HTERT RPE-1 (cell line): Measurements from ENCODE around the gene CARM1.

Experiments
- in situ Hi-C: fragments of 300-500 bp; cut with MboI; formaldehyde crosslinking; loops from 4 replicates; pipeline ENCODE4 v1.14.3; 2020; ENCODE audit warnings: low sequenced_read_pairs

CARM1 gene

DNA sequence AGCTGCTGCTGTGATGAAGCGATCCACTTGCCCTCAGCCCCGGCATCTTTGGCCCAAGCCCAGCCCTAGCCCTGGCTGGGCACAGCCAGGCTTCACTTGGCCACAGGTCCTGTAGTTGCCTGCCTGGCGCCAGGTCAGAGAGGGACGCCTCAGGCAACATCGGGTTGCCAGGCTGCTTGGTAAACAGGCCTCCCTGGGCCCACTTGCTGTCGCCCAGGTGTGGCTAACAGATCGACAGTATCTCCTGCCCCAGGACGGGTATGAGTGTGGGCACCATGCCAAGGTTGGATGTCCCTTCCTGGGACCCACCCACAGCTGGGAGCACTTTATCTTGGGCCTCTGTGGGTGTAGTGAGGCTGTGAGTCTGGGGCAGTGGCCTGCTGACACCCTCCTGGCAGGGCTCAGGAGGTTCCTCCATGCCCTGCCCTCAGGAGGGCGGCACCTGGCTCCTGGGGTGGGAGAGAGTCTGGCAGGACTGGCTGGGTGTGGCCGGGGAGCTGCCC, 27.8 kb downstream of the CARM1 start:
- in situ Hi-C loops: no loop called here

GRCh38 chr19:10907925-10908324, 36.6 kb downstream of the CARM1 start:
- in situ Hi-C loops: no loop called here

- in situ Hi-C loops: no loop called here
Measured at GRCh38 chr19:10908380-10908960, 37.1 kb downstream of the CARM1 start.

DNA sequence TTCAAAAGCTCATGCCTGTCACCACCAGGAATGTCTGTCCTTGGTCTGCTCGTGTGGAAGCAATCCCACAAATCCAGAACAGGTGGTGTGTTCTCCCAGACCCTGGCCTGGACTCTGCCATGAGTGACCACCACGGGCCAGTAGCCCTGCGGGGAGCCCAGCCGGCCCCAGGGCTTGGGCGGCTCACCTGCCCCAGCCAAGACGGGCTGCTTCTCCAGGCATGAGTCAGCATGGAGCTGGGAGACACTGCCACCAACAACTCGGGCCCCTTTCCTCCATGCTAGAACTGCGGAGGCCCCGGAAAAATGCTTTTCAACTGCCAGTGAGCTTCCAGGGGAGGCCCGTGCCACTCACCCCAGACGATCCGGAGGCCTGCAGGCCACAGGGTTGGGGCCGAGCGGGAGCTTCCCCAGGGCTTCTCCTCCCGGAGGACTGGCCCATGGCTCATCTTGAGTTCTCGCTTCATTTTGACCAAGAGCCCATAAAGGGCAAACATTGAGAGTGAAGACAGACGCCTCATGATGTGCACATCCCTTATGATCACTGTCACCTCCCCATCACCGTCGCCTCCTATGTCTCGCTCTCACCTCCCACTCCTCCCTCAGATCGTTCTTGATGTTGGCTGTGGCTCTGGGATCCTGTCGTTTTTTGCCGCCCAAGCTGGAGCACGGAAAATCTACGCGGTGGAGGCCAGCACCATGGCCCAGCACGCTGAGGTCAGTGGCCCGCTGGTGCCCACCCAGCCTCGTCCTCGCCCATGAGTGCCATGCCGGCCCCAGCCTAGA, 40.4 kb downstream of the CARM1 start:
- in situ Hi-C loops: no loop called here

GRCh38 chr19:10912619-10913018, 41.3 kb downstream of the CARM1 start:
- in situ Hi-C loops: no loop called here

GRCh38 chr19:10913716-10914340, 42.5 kb downstream of the CARM1 start:
- in situ Hi-C loops: no loop called here

- in situ Hi-C loops: no loop called here
Measured at GRCh38 chr19:10915130-10916091, 44.1 kb downstream of the CARM1 start.

DNA sequence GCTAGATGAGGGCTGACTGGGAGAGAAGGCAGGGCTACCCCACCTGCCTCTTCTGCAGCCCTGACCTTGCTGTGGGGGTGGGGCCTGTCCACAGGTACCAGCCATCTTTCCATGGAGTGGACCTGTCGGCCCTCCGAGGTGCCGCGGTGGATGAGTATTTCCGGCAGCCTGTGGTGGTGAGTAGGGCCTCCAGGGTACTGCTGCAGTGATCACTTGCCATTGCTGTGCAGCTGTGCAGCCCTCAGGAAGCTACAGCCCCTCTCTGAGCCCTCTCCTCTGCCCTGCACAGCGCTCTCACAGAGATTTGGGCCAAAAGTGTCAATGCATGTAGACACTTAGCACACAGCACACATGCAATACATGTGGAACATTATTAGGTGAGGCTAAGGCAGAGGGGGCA, 45.2 kb downstream of the CARM1 start:
- in situ Hi-C loops: no loop called here

DNA sequence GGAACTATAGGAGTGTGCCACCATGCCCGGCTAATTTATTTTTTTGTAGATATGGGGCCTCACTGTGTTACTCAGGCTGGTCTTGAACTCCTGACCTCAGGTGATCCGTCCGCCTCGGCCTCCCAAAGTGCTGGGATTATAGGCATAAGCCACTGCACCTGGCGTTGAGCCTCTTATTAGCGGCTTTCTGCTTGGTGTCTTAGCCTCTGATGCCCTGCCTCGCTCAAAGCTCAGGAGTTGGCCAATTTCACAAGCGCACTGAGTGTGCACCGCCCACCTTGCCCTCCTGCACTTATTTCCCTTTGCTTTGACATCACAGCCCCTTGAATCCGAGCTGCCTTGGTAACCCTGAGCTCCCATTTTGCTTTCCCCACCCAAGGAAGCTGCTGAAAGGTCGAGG, 47.0 kb downstream of the CARM1 start:
- in situ Hi-C loops: no loop called here

DNA sequence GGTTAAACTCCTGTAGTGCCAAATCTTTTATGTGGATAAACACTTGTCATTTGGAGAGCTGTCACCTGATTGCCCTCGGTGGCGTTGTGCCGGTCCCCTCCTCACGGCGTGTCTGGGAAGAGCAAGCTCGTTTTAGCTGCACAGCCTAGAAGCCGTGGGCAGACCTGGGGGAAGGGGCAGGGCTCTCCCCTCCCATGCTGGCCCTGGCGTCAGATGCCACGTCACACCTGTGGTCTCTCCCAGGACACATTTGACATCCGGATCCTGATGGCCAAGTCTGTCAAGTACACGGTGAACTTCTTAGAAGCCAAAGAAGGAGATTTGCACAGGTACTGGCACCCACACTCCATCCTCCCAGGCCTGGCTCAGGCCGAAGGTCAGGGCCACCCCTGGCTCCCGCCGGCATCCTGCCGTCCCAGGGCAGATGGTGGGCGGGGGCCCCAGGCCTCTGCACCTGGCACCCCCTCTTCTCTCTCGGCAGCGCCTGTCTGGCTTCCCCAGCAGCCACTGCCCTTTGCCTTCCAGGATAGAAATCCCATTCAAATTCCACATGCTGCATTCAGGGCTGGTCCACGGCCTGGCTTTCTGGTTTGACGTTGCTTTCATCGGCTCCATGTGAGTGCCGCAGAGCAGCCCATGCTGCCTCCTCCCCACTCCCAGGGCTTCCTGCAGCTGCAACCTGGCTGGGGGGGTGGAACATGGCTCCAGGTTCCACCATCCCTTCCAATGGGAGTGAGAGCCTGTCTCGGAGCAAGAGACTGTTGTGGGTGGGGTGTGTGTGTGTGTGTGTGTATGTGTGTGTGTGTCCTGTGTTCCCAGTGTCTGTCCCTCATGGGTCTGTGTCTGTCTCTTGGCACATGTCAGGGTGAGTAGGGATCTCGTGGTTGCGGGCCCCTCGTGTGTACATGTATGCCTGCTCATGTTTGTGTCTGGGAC, 48.3 kb downstream of the CARM1 start:
- in situ Hi-C loops: no loop called here

DNA sequence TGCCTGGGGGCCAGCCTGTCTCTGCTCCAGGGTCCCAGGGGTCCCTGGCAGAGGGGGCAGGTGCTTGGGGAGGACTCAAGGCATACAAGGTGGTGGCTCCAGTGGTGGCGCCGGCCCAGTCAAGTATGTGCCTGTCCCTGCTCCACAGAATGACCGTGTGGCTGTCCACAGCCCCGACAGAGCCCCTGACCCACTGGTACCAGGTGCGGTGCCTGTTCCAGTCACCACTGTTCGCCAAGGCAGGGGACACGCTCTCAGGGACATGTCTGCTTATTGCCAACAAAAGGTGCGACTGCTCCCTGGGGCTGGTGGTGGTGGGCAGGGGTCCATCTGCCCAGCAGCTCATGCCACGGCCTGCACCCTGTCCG, 48.9 kb downstream of the CARM1 start:
- in situ Hi-C loops: no loop called here

DNA sequence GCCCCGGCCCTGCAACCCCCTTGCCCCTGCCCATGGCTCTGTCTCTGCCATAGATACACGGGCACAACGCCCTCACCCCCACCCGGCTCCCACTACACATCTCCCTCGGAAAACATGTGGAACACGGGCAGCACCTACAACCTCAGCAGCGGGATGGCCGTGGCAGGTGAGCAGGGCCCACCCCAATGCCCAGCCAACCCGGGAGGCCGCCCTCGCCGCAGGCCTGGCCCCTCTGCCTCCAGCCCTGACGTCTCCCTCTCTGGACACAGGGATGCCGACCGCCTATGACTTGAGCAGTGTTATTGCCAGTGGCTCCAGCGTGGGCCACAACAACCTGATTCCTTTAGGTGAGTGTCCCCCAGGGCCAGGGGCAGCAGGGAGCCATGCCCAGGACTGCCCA, 49.4 kb downstream of the CARM1 start:
- in situ Hi-C loops: no loop called here

DNA sequence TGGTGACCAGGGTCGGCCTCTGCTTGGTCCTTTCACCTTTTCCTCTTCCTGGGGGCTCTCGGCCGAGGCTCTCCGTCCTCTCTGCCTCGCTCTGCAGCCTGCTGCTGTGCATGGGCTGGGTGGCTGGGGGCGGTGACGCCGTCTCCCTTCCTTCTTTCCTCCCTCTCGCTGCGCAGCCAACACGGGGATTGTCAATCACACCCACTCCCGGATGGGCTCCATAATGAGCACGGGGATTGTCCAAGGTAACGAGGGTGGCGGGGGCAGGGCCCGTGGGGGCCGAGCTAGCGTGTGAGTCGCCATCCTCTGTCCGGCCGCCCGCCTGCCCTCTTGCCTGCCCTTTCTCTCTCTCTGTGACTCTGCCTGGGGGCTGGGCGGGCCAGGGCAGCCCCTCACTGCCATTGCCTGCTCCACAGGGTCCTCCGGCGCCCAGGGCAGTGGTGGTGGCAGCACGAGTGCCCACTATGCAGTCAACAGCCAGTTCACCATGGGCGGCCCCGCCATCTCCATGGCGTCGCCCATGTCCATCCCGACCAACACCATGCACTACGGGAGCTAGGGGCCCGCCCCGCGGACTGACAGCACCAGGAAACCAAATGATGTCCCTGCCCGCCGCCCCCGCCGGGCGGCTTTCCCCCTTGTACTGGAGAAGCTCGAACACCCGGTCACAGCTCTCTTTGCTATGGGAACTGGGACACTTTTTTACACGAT, 50.0 kb downstream of the CARM1 start:
- in situ Hi-C loops: no loop called here

DNA sequence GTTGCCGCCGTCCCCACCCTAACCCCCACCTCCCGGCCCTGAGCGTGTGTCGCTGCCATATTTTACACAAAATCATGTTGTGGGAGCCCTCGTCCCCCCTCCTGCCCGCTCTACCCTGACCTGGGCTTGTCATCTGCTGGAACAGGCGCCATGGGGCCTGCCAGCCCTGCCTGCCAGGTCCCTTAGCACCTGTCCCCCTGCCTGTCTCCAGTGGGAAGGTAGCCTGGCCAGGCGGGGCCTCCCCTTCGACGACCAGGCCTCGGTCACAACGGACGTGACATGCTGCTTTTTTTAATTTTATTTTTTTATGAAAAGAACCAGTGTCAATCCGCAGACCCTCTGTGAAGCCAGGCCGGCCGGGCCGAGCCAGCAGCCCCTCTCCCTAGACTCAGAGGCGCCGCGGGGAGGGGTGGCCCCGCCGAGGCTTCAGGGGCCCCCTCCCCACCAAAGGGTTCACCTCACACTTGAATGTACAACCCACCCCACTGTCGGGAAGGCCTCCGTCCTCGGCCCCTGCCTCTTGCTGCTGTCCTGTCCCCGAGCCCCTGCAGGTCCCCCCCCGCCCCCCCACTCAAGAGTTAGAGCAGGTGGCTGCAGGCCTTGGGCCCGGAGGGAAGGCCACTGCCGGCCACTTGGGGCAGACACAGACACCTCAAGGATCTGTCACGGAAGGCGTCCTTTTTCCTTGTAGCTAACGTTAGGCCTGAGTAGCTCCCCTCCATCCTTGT, 50.7 kb downstream of the CARM1 start:
- in situ Hi-C loops: no loop called here

- in situ Hi-C loops: no loop called here
Measured at GRCh38 chr19:10922638-10923014, 51.3 kb downstream of the CARM1 start.

DNA sequence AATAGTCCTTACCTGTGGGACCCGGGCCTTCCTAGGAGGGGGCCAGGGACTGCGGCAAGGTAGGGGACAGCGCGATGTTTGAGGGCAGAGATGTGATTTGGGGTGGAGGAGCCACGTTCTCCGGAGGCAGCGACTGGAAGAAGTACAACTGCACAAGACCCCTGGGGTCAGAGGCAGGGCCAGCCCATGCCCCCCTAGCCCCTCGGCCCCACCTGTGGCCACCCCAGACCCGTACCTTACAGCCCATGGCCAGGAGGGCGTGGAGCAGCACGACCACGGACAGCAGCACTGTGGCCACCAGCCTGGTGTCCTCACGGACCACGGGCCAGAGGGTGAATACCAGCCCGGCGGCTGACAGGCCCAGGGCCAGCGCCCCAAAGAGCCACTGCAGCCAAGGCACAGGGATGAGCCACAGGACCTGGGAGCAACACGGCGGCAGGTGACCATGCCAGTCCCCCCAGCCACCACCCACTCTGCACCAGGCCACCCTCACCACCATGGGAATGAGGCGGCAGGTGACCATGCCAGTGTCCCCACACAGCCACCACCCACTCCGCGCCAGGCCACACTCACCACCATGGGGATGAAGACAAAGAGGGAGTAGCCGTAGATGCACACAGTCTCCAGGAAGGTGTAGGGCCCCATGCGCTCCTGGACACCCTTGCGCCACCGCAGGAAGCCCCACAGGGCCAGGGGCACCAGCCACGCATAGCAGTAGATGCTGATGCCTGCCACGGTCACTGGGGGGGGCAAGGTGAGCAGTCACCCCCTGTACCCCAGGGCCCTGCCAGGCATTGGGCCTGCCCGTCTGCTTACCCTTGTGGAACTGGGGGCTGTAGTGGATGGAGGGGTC, 52.1 kb downstream of the CARM1 start:
- in situ Hi-C loops: no loop called here

GRCh38 chr19:10924597-10924996, 53.2 kb downstream of the CARM1 start:
- in situ Hi-C loops: no loop called here
